Esophagus squamous epithelium (tissue), 4 donors: Measurements from ENCODE around the gene NOP53.

Source experiments
- CTCF ChIP-seq, 6 experiments: fragments of 450-650 bp in 4 of 6; fragments of 200-600 bp in 2 of 6; sonication (generic) in 2 of 6; IDR thresholded peaks; one replicate each; pipeline ENCODE4 v1.5.1; 2016 to 2019; ENCODE audit warnings: antibody characterized with exemption in 6 of 6, mild to moderate bottlenecking in 4 of 6, moderate library complexity in 4 of 6
- POLR2A ChIP-seq, 4 donors: fragments of 450-650 bp; IDR thresholded peaks; one replicate each; pipeline ENCODE4 v1.6.1; 2017; ENCODE audit warnings: antibody characterized with exemption in 4 of 4, mild to moderate bottlenecking in 4 of 4, moderate library complexity in 3 of 4

- TF ChIP-seq CTCF (IDR thresholded peaks at IDR 0.05) (no peak), POLR2A (IDR thresholded peaks at IDR 0.05) (no peak)
These were observed 21.3 kb downstream of the NOP53 start for GRCh38 chr19:47766670-47767069.
